ENCODE results near the gene LOX.

GRCh38 chr5:122097391-122097790 is 19.3 kb upstream of the LOX start:
- TF ChIP-seq, protein P1, sequence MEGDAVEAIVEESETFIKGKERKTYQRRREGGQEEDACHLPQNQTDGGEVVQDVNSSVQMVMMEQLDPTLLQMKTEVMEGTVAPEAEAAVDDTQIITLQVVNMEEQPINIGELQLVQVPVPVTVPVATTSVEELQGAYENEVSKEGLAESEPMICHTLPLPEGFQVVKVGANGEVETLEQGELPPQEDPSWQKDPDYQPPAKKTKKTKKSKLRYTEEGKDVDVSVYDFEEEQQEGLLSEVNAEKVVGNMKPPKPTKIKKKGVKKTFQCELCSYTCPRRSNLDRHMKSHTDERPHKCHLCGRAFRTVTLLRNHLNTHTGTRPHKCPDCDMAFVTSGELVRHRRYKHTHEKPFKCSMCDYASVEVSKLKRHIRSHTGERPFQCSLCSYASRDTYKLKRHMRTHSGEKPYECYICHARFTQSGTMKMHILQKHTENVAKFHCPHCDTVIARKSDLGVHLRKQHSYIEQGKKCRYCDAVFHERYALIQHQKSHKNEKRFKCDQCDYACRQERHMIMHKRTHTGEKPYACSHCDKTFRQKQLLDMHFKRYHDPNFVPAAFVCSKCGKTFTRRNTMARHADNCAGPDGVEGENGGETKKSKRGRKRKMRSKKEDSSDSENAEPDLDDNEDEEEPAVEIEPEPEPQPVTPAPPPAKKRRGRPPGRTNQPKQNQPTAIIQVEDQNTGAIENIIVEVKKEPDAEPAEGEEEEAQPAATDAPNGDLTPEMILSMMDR (IDR thresholded peaks at IDR 0.05): no peak
- no peak for TF ChIP-seq POLR2A (IDR thresholded peaks at IDR 0.05)

All from thyroid gland (tissue), 4 donors.